Measurements from ENCODE around the gene F3.

DNA sequence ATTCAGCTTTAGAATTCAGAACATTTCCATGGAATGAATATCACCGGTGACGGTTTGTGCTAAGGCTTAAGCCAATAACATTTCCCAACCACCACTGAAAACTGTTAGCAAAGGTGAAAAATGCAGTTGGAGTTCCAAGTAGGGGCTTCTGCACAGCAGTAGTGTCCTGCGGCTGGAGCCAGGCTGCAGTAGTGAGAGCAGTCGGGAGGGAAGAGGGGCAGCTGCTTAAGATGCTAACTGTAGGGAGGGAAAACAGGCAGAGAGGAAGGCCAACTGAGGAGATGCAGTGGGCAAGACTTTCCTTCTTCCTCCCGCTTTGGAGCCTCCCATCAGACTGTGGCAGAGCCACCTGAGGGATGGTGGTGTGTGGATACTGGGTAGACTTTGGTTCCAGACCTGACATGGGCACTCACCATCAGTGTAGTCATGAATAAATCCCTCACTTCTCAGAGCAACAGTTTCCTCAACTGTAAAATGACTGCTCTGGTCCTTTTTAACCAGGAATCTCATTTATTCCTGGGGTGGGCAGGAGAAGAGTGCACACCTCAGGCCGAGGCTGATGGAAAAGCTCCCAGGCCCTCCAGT, 3.2 kb downstream of the F3 start:
- TF ChIP-seq, protein P1, sequence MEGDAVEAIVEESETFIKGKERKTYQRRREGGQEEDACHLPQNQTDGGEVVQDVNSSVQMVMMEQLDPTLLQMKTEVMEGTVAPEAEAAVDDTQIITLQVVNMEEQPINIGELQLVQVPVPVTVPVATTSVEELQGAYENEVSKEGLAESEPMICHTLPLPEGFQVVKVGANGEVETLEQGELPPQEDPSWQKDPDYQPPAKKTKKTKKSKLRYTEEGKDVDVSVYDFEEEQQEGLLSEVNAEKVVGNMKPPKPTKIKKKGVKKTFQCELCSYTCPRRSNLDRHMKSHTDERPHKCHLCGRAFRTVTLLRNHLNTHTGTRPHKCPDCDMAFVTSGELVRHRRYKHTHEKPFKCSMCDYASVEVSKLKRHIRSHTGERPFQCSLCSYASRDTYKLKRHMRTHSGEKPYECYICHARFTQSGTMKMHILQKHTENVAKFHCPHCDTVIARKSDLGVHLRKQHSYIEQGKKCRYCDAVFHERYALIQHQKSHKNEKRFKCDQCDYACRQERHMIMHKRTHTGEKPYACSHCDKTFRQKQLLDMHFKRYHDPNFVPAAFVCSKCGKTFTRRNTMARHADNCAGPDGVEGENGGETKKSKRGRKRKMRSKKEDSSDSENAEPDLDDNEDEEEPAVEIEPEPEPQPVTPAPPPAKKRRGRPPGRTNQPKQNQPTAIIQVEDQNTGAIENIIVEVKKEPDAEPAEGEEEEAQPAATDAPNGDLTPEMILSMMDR (CRISPR knock-in tag; IDR thresholded peaks at IDR 0.05): no peak
- TF ChIP-seq SOX6 (IDR thresholded peaks at IDR 0.05): no peak
- no peak for TF ChIP-seq SOX6 (CRISPR knock-in tag; IDR thresholded peaks at IDR 0.05)
